GM21737 (cell line): ENCODE results near the gene IQCC.

ENCODE experiments used
- ATAC-seq: cut with Tn5 transposase; IDR thresholded peaks from one replicate; pipeline ENCODE4 v1.9.1; 2021; ENCODE audit warnings: mild to moderate bottlenecking, moderate library complexity; ENCODE audit not compliant: unreplicated experiment

Gene IQCC

DNA sequence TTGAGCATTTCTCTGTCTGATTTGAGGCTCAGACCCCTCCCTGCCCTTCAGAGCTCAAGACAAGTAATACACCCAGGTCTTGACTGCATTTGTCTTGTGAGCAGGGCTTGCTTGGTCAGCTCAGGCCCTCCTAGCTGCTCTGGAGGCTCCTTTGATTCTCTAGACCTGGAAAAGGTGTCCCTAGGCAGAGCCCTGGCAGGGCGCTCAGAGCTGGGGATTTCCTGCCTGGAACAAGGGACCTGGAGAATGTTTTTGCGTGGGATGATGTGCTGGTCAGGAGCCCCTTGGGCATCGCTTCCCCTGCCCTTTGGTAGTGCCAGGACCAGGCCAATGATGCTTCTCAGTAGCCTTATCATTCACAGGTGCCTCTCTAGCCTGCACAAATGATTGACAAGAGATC is 9.9 kb upstream of the IQCC start:
- ATAC-seq = no peak

DNA sequence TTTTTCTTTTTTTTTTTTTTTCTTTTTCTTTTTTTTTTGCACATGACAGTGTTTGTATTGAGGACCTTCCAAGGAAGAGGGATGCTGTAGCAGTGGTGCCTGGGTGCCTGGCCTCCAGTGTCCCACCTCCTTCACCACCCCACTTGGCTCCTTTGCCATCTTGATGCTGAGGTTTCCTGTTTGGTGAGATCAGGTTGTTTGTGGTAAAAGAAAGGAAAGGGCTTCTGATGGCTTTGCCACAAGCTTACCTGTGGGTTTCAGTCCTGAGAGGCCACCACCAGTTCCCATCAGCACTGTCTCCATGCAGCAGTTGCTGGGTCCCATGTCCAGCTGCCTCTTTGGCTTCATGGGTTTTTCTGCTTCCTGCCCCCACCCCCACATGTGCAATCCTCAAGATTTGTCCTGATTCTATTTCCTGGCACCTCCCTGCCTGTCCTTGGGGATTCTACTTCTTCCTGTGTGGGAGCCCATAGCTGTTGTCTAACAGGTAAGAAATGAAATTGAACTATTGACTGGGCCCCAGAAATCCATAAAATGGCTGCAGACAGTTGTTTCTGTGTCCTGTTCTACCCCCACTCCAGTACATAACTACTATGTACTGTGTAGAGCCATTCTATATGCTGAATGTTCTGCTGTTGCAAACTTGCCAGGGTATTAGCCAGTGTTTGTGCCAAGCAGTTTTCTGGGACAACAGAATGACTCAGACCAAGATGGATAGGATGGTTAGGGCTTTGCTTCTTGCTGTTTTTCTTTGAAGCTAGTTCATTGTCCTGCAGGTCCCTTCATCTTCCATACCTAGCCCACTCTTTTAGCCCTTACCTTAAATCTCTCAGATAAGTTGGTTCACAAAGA is 9.3 kb upstream of the IQCC start:
- no peak for ATAC-seq

DNA sequence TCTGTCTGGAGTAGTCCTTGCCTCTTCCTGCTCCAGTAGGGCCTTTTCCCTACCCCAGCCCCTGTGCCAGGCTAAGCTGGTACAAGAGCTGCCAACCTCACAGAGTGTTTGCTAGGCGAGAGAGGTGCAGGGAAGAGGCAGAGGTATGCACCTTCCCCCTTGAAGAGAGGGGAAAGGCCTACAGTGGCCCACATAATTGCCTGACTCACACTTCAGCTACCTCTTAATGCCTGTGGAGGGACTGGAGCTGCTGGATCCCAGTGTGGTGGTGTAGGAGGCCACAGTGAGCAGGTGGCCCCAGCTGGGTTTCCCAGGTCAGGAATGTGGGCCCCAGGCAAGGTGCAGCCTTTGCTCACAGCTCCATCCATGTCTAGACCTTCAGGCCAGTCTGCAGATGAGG is 8.4 kb upstream of the IQCC start:
- no peak for ATAC-seq

DNA sequence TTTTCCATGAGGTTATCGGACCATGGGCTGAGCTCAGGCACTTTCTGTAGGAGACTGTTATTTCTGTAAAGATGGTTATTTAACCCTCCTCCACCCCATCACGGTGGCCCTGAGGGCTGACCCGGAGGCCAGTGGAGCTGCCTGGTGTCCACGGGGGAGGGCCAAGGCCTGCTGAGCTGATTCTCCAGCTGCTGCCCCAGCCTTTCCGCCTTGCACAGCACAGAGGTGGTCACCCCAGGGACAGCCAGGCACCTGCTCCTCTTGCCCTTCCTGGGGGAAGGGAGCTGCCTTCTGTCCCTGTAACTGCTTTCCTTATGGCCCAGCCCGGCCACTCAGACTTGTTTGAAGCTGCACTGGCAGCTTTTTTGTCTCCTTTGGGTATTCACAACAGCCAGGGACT is 7.6 kb upstream of the IQCC start:
- ATAC-seq = no peak

DNA sequence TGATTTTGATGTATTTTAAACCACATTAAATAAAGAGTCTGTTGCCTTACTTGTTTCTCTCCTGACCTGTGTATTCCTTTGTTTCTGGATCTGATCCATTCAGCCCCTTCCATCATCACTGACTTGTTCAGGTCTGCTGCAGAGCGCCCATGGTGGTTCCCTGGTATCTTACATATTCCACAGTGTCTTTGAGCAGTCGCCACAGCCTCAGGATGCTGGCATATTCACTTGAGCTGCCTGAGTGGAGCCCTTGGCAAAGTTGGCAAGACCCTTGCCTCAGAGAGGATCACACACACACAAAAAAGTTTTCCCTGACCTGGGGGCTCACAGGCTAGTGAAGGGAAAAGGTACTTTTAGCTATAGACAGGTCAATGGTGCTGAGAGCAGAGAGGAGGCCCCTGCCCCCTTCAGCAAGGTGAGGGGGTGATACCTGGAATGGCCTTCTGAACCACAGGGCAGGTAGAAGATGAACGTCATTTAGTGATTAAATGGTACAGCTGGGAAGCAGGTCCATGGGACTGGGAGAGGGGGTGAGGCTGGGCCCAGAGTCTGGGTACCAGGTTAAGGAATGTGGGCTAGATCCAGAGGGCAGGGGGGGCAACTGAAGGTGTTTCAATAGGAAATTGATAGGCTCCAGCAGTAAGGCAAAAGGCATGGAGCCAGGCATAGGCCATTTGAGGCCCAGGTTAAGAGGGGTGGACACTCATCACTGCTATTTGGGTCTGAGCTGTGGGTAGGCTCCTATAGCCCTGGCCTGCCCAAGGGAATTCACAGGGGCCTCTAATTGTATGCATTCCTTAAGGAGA is 7.0 kb upstream of the IQCC start:
- no peak for ATAC-seq

DNA sequence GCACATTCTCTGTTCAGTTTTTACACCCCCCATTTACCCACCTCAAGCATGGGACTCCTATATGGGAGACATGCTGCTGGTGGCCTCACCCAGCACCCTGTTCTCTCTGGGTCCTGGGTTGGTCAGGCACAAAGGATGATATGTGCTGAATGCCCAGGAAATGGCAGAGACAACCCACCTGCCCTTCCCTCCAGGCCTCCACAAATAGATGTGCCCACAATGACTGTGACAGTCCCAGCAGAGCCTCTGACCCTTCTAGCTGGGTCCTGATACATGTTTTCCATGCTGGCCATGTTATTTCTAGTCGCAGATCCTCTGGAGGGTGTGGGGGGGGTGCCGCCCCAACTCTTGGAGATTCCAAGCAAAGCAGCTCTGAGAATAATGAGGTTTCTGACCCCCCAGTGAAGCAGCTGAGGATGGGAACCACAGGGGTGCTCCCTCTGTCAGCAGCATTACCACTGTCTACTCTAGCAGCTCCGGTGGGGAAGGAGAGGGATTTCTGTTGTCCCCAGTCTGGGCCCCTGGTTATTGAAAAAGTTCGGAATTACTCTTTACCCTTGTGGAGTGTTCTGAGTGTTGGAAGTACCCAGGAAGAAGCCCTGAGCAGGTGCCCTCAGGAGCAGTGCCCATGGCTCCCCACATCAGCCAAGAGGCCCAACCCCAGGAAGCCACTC is 6.3 kb upstream of the IQCC start:
- ATAC-seq = no peak

DNA sequence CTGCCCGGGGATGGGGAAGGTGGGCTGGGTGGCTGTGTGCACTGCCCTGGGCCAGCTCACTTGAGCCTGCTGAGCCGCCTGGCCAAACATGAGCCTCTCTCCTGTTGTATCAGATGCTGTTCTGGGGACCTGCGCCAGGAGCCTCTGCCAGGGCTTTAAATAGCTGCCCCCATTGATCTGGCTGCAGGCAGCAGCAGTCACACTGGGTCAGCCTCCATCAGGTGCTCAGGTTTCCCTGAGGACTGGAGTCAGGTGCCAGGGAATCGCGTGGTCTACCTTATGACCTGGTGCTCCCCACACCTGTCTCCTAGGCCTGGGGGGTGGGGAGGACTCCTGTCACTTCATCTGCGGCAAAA is 5.8 kb upstream of the IQCC start:
- no peak for ATAC-seq

DNA sequence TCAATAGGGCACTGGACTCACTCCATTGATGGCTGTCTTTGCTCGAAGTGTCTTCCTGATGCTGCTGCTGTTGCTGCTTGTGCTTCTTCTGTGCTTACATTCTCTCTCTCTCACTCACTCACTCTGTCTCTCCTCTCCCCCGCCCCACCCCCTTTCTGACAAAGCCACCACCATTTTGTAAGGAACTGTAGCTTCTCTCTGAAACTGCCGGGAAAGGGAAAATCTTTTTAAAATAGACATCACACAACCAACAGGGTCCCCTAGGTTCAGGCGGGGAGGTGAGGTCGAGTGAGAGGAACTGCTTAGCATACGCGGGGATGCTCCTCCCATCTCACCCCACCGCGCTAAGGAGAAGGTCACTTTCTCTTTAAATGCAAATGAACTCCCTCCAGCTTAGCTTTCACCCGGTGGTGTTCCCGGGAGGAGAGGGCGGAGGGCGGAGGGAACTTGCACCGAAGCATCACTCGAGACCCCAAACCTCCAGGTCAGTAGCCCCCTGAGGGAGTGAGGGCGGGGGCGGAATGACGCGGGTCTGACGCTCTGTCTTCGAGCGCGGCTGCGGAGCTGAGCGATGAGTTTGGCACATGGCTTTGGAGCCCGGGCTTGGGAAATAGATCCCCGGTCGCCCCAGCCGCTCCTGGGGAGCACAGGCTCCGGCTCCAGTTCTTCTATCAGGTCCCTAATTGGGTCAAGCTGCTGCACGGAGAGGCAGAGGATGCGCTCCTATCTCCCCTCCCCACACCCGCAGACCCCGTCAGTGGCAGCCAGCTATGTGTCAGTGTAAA is 5.1 kb upstream of the IQCC start, which contains the start of gene CCDC28B:
Gene CCDC28B, plus strand, starts transcription at position 370 of the 785 bp plus-strand sequence. CDS start 1,341 bp downstream, outside the sequence.
- ATAC-seq = no peak

DNA sequence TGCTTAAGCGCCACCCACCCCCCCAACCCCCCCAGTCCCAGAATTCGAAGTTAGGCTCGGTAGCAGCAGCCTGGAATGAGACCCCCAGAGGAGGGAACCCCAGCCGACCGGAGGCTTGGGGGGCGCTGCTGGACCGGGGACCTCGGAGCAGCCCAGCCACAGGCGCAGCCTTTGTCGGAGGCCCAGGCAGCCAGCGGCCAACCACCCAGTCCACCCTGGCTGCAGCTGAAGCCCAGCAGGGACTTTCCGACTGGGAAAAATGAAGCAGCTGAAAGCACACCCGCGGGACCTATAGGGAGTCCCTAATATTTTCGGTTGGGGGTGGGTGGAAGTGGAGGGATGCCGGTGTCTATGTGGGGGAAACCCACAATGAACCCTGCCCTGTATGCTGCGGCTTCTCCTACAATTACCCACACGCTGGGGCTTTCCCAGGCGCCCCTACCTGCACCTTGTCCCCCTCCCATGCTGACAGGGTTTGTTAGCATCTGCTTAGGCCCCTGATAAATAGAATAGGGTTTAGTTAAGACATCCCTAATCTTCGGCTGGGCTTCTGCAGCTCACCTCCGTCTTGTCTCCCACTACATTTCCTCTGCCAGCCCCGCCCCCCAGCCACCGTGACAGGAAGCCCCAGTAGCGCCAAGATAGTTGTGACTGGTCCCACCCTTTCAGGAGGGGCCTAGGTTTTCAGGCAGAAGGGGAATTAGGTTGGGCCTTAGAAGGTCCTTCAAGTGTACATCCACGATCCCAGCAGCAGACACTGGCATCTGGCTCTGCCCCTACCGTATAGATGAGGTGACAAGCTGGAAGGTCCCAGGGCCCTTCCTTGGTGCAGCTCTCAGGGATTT is 4.2 kb upstream of the IQCC start:
- peak; percentile 45 for ATAC-seq

DNA sequence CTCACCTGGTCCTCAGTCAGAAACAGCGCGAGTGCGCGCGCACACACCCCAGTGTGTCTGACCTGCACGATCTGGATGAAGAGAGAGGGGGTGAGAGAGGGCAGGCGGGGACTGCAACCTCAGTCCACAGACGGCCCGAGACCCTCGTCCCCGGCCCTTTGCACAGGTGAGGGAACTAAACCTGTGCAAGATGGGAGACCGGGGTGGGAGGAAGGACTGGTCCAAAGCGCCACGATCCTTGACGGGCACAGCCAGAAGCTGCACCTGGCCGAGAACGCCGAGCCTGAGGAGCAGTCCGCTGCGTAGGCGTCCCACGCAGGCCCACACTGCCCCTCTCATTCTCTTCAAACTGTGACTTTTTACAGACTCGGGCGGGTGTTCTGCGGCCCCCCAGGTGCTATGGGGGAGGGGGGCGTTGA is 519 bp upstream of the IQCC start:
- no peak for ATAC-seq

DNA sequence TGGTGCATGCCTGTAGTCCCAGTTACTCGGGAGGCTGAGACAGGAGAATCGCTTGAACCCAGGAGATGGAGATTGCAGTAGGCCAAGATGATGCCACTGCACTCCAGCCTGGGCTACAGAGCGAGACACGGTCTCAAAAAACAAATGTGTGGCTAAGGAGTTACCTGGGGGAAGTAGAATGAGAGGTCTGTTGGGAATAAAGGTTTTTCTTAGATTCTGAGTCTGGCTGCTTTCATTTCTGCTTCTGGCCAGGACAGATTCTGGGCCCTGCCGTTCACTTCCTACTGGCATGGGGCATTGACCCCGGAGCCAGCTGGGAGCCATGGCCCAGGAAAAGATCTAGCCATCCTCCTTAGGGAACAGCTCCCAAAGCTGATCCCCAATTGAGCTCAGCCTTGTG is 3.0 kb downstream of the IQCC start:
- ATAC-seq = no peak

DNA sequence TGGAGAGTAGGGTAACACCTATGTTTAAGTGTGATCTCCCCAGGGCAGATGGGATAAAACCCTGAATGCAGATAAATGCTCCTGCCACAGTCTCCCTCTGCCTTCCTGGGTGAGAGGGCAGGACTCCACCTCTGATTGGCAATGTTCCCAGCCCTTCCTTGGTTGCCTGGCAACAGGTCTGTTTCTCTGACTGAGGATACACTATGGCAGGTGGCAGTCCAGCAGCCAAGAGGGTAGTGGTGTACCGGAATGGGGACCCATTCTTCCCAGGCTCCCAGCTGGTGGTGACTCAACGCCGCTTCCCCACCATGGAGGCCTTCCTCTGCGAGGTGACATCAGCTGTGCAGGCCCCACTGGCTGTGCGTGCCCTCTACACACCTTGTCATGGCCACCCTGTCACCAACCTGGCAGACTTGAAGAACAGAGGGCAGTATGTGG is 3.4 kb downstream of the IQCC start, which contains the start of gene DCDC2B:
Gene DCDC2B, plus strand, starts transcription at position 199 of the 438 bp plus-strand sequence. Its CDS starts 5 bp downstream, at position 204.
- ATAC-seq = no peak

DNA sequence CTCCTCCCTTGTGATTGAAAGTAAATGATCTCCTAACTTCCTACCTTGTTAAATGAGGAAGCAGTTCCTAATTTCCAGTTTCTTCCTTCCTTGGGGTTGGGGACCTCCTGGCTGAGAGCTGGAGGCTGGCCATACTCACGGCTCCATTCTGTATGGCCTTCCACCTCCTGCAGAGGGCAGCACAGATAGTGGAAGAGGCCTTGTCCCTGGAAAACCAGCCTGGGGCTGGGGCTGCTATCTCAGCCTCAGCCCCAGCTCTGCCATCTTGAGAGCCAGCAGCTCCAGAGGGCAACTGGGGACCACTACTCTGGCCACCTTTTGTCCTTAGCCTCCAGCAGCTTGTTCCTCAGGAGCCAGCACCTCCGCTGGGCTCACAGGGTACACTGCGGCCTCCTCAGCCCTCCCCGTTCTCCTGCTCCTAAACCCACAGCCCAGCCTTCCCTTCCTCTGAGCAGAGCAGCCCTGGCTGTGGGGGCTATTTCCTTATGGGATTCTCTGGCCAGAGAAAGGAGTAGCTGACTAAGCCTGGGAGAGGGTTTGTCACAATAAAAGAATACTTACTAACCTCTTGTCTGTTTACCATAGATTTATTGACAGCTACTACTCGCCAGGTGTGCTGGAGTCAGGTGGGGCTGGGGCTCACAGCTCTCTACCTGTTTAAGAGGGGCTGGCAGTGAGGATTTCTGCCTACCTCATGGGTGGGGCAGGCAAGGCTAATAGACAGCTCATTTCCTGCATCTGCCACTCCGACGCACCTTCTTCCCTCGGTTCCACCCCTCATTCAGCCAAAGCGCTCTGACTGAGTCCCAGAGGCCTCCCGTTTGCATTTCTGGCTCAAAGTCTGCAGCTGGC is 10.4 kb downstream of the IQCC start:
- ATAC-seq = no peak

DNA sequence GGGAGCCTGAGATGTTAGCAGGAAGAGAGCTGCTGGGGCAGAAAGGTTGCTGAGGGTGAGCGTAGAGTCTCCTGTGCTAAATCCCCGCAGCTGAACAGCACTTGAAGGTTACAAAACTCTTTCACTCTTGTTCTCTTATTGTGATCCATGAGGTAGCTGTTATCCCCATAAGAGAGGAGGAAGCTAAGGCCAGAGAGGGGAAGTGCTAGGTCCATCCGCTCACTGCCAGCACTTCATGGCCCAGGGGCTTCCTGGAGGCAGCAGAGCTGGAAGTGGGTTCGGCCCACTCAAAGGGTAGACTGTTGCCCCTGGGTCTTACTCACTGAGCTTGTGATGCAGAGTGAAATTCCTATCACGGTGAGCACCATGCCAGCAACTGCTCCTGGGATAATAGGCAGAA is 11.1 kb downstream of the IQCC start:
- ATAC-seq = no peak

DNA sequence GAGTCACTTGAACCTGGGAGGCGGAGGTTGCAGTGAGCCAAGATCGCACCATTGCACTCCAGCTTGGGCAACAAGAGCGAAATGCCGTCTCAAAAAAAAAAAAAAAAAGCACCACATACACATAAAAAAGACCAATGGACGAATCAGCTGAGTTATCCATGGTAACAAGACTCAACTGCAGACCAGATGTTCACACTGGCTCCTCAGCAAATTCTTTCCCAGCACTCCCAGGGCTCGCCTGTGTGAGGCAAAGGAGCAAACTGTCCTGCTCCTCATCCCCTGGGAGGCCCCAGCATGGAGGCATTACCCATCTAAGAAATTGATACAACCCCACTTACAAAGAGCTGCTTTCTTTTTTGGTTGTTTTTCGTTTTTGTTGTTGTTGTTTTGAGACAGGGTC is 13.6 kb downstream of the IQCC start:
- no peak for ATAC-seq

DNA sequence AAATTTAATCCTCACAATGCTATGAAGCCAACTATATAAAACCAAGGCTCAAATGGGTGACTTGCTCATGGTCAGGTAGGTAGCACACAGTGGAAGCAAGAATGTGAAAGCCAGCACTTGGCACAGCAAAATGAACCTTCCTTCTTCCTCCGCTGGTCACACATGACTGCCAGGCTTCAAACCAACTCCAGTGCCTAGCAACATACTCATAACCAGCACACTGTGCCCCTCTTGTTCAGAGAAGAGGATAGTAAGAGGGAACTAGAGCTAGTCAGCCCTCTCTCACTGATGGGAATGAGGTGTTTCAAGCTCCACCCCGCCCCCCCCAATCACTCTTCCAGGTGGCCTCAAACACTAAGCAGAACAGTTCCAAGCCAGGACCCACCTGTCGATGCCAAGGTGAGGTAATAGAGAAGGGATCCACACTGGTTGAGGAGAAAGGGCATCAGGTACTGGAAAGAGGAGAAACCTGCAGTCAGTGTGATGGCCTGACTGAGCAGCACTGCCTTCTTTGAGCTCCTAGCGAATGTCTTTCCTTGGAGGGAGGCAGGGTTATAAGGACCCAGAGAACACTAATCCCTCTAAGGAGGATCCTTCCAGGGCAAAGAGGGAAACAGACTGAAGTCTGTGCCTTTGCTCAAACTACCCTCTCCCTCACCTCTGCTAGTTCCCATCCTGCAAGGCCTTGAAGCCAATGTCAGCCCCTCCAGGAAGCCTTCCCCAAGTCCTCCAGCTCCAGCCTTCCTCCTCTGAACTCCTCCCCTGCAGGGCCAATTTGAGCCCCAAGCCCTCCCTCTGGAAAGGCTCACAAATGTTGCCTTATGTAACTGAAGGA is 15.5 kb downstream of the IQCC start:
- ATAC-seq = no peak

DNA sequence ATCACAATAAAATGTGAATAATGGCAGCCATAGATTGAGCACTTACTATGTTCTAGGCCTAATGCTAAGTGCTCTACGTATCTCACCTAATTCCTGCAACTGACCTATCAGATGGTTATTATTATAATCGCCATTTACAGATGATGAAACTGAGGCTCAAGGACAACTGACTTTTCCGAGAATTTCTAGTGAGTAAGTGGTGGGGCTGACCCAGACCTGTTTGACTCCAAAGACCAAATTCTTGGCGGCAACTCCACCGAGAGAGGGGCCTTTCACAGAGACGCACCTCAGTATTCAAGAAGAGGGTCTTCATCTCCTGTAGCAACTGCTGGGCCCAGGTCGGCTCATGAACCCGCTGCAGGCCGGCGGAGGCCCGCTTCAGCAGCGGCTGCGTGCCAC is 16.1 kb downstream of the IQCC start:
- ATAC-seq = no peak
